GM21381 (cell line): Measurements from ENCODE around the gene TMEM270.
A peak's percentile ranks its signal among the peaks of the same experiment; 100 is the strongest.
"Not testable (repeated sequence)": the region's sequence is repeated elsewhere in the genome, so short reads cannot be mapped to it uniquely, and the experiment has no call there.

ENCODE experiments used
- ATAC-seq: cut with Tn5 transposase; IDR thresholded peaks from one replicate; pipeline ENCODE4 v1.9.1; 2021; ENCODE audit warnings: mild to moderate bottlenecking, moderate library complexity; ENCODE audit not compliant: unreplicated experiment

TMEM270 gene

GRCh38 chr7:73831834-73832651 lies 28.9 kb upstream of the TMEM270 start:
- no peak for ATAC-seq

GRCh38 chr7:73832806-73833205 lies 28.2 kb upstream of the TMEM270 start:
- ATAC-seq, result no peak

DNA sequence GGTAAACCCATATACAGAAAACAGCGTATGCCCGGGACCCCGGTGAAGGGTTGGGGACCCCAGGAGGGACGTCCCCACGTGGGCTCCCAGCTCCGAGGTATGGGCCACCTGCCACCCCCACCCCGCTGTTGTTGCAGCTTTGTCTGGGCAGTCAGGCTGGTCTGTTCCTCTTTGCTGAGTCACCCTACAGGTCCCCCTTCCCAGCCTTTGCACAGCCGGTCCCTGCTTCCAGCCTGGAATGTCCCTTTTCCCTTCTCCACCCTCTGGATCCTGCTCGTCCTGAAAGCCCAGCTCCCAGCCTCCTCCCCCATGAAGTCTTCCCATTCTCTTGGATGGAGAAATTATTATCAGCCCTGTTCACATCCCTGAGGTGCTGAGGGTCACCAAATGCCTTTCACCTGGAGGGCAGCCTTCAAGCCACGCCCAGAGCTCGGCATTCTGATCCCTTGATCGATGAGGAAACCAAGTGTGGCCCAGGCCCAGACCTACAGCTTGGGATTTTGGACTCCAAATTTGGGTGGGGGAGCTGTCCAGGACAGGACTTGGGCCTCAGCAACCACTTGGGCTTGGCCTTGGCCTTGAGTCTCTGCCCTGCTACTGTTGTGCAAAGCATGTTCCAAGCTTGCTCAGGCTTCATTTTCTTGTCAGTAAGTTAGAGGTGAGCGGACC lies 27.6 kb upstream of the TMEM270 start:
- ATAC-seq, result no peak

GRCh38 chr7:73834626-73835191 lies 26.2 kb upstream of the TMEM270 start:
- no peak for ATAC-seq

GRCh38 chr7:73837167-73837566 lies 23.8 kb upstream of the TMEM270 start:
- not testable (repeated sequence) for ATAC-seq

- ATAC-seq, result no peak
These were observed 22.3 kb upstream of the TMEM270 start for GRCh38 chr7:73838642-73839041.

- ATAC-seq, result no peak
These were observed 21.7 kb upstream of the TMEM270 start for GRCh38 chr7:73839290-73839689.

- no peak for ATAC-seq
These were observed 20.9 kb upstream of the TMEM270 start for GRCh38 chr7:73839743-73840714.

GRCh38 chr7:73840715-73841379 lies 20.1 kb upstream of the TMEM270 start:
- no peak for ATAC-seq

GRCh38 chr7:73841689-73842066 lies 19.3 kb upstream of the TMEM270 start:
- ATAC-seq, result no peak

GRCh38 chr7:73842067-73842976 lies 18.6 kb upstream of the TMEM270 start, which contains the start of gene METTL27:
TSS of gene METTL27 (minus strand) at chr7:73842516. CDS start at chr7:73842140, 376 bp downstream.
- ATAC-seq, result peak; percentile 92

DNA sequence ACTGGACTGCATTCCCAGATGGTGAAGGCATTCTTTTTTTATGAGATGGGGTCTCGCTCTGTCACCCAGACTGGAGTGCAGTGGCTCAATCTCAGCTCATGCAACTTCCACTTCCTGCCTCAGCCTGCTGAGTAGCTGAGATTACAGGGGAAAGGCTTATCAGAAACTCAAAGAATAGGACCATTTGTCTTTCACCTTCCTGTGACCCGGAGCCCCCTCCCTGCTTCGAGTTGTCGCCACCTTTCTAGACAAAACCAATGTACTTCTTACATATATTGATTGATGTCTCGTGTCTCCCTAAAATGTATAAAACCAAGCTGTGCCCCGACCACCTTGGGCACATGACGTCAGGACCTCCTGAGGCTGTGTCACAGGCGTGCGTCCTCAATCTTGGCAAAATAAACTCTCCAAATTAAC lies 16.8 kb upstream of the TMEM270 start:
- no peak for ATAC-seq

GRCh38 chr7:73844848-73845460 lies 16.0 kb upstream of the TMEM270 start:
- no peak for ATAC-seq

GRCh38 chr7:73845701-73846195 lies 15.2 kb upstream of the TMEM270 start:
- not testable (repeated sequence) for ATAC-seq

DNA sequence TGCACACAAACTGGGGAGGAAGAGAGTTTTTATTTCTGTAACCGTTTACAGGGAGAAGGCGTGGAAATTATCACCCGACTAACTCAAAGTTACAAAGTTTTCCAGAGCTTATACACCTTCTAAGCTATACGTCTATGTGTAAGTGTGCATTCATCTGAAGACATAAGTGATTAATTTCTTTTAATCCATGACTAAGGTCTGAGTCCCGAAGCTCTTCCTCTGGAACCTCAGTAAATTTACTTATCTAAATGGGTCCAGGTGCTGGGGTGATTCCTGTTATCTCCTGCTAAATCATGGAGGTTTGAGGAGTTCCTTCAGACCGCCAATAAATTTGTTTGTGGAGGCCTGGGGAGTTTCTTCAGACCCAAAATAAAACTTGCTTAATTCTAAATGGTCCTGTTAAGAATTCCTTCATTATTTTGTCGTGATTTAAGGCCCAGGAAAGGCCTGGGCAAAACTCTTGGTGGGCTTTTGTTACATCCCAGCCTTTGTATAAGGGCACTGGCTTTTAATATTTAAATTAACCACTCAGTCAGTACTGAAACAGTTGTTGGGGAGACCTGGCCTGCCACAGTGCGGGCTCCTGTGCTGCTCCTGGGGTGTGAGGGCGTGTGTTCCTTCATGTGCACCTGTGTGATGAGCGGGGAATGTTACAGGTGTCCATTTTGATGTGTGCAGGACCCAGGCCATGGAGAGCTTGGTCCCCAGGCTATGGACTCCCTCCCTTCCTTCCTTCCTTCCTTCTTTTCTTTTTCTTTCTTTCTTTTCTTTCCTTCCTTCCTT lies 12.8 kb upstream of the TMEM270 start:
- no peak for ATAC-seq

- no peak for ATAC-seq
These were observed 10.2 kb upstream of the TMEM270 start for GRCh38 chr7:73850781-73851207.

DNA sequence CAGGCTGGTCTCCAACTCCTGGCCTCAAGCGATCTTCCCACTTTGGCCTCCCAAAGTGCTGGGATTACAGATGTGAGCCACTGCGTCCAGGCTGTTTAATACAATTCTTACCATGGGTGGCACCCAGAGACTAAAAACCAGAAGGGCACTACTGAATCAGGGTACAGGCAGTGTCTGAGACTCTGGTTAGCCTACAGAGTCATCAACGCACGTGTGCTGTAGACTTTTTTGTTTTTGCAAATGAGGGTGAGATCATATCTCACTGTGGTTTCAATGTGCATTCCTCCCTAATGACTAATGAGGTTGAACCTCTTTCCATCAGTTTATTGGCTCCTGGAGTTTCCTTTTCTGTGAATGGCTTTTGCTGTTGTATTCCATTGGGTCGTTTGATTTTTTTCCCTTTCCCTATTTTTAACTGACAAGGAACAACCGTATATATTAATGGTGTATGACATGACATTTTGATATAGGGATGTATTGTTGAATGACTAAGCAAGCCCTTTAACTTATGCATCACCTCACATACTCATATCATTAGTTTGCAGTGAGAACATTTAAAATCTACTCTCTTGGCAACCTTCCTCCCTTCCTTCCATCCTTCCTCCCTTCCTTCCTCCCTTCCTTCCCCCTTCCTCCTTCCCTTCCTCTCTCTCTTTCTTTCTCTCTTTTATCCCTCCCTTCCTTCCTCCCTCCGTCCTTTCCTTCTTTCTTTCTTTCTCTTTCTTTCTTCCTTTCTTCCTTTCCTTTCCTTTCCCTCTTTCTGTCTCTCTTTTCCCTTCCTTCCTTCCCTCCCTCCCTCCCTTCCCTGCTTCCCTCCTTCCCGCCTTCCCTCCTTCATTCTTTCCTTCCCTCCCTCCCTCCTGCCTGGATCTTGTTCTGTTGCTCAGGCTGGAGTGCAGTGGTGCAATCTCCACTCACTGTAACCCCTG lies 9.3 kb upstream of the TMEM270 start:
- ATAC-seq, result peak; percentile 57
